ENCODE results near the gene RFWD3.
"Not testable (repeated sequence)": the region's sequence is repeated elsewhere in the genome, so short reads cannot be mapped to it uniquely, and the experiment has no call there.

The RFWD3 gene

GRCh38 chr16:74691093-74691855 lies 24.6 kb upstream of the RFWD3 start:
- ChIA-PET POLR2A (interaction anchor here (0.6 kb wide), 1 partner anchor 134 kb away, joined by 3 read pairs; no protein-coding TSS in a partner anchor), CTCF (interaction anchor here (0.9 kb wide), 1 partner anchor 25 kb away, joined by 3 read pairs; no protein-coding TSS in a partner anchor)
- no peak for DNase-seq
- Histone ChIP-seq H3K36me3 (ENCODE audit: control insufficient read depth in 4 of 4, insufficient read depth in 4 of 4, low read length in 3 of 4) (peaks cover 12 to 63% (median 42%) of the 10 kb centered on the region in 4 experiments), H3K27ac (ENCODE audit: insufficient read depth in 1 of 2, low read depth in 1 of 2, low read length in 2 of 2, poor library complexity in 1 of 2, severe bottlenecking in 2 of 2) (no peak overlapping the region), H3K4me1 (ENCODE audit: control extremely low read depth in 1 of 4, control insufficient read depth in 4 of 4, insufficient read depth in 4 of 4, low read length in 3 of 4) (peaks cover 0 to 4% (median 4%) of the 10 kb centered on the region in 4 experiments), H3K27me3 (replicated peaks in 2 of 5; ENCODE audit: control insufficient read depth in 4 of 5, insufficient read depth in 5 of 5, low read length in 4 of 5) (no peaks in the 10 kb centered on the region), H3K9me3 (ENCODE audit: control extremely low read depth in 1 of 5, control insufficient read depth in 4 of 5, insufficient read depth in 2 of 5, low read depth in 1 of 5, low read length in 4 of 5) (no peaks in the 10 kb centered on the region), H3K4me3 (ENCODE audit: control insufficient read depth in 1 of 7, extremely low read depth in 1 of 7, insufficient read depth in 4 of 7, low read depth in 2 of 7, low read length in 6 of 7) (no peak overlapping the region)
- 96% methylated on average over 6 of the region's 10 CpGs for WGBS (ENCODE audit: insufficient coverage)

- H3K36me3 ChIP-seq (ENCODE audit: control insufficient read depth in 4 of 4, insufficient read depth in 4 of 4, low read length in 3 of 4) = peaks cover 12 to 68% (median 41%) of the 10 kb centered on the region in 4 experiments
- no peak for DNase-seq
- CTCF ChIA-PET = interaction anchor here (1.3 to 1.4 kb wide), 2 partner anchors 10 to 31 kb away, joined by 3 to 4 read pairs; no protein-coding TSS in a partner anchor
- no peaks in the 10 kb centered on the region for H3K9me3 ChIP-seq (ENCODE audit: control extremely low read depth in 1 of 5, control insufficient read depth in 4 of 5, insufficient read depth in 2 of 5, low read depth in 1 of 5, low read length in 4 of 5)
- peaks cover 0 to 5% (median 0%) of the 10 kb centered on the region in 4 experiments for H3K4me1 ChIP-seq (ENCODE audit: control extremely low read depth in 1 of 4, control insufficient read depth in 4 of 4, insufficient read depth in 4 of 4, low read length in 3 of 4)
- no peak overlapping the region for H3K27ac ChIP-seq (ENCODE audit: insufficient read depth in 1 of 2, low read depth in 1 of 2, low read length in 2 of 2, poor library complexity in 1 of 2, severe bottlenecking in 2 of 2)
- no peak overlapping the region for H3K4me3 ChIP-seq (ENCODE audit: control insufficient read depth in 1 of 7, extremely low read depth in 1 of 7, insufficient read depth in 4 of 7, low read depth in 2 of 7, low read length in 6 of 7)
- POLR2A ChIA-PET = no interaction called here
- WGBS (ENCODE audit: insufficient coverage) = 95% methylated on average over 11 of the region's 11 CpGs
- no peaks in the 10 kb centered on the region for H3K27me3 ChIP-seq (replicated peaks in 2 of 5; ENCODE audit: control insufficient read depth in 4 of 5, insufficient read depth in 5 of 5, low read length in 4 of 5)
These were observed 15.9 kb upstream of the RFWD3 start for GRCh38 chr16:74682556-74682955.

- peaks cover 12 to 68% (median 44%) of the 10 kb centered on the region in 4 experiments for H3K36me3 ChIP-seq (ENCODE audit: control insufficient read depth in 4 of 4, insufficient read depth in 4 of 4, low read length in 3 of 4)
- ChIA-PET CTCF (interaction anchor here (1.0 kb wide), 1 partner anchor 12 kb away, joined by 3 read pairs; no protein-coding TSS in a partner anchor), POLR2A (no interaction called here)
- no peak overlapping the region for H3K27ac ChIP-seq (ENCODE audit: insufficient read depth in 1 of 2, low read depth in 1 of 2, low read length in 2 of 2, poor library complexity in 1 of 2, severe bottlenecking in 2 of 2)
- DNase-seq = no peak
- peaks cover 0 to 5% (median 0%) of the 10 kb centered on the region in 4 experiments for H3K4me1 ChIP-seq (ENCODE audit: control extremely low read depth in 1 of 4, control insufficient read depth in 4 of 4, insufficient read depth in 4 of 4, low read length in 3 of 4)
- H3K27me3 ChIP-seq (replicated peaks in 2 of 5; ENCODE audit: control insufficient read depth in 4 of 5, insufficient read depth in 5 of 5, low read length in 4 of 5) = no peaks in the 10 kb centered on the region
- WGBS (ENCODE audit: insufficient coverage) = 96% methylated on average over 4 of the region's 6 CpGs
- no peak overlapping the region for H3K4me3 ChIP-seq (ENCODE audit: control insufficient read depth in 1 of 7, extremely low read depth in 1 of 7, insufficient read depth in 4 of 7, low read depth in 2 of 7, low read length in 6 of 7)
- no peaks in the 10 kb centered on the region for H3K9me3 ChIP-seq (ENCODE audit: control extremely low read depth in 1 of 5, control insufficient read depth in 4 of 5, insufficient read depth in 2 of 5, low read depth in 1 of 5, low read length in 4 of 5)
These were observed 14.0 kb upstream of the RFWD3 start for GRCh38 chr16:74680681-74681080.

GRCh38 chr16:74679983-74680382 lies 13.3 kb upstream of the RFWD3 start:
- ChIA-PET CTCF (interaction anchor here (1.0 kb wide), 1 partner anchor 12 kb away, joined by 3 read pairs; no protein-coding TSS in a partner anchor), POLR2A (no interaction called here)
- Histone ChIP-seq H3K9me3 (ENCODE audit: control extremely low read depth in 1 of 5, control insufficient read depth in 4 of 5, insufficient read depth in 2 of 5, low read depth in 1 of 5, low read length in 4 of 5) (no peaks in the 10 kb centered on the region), H3K4me3 (ENCODE audit: control insufficient read depth in 1 of 7, extremely low read depth in 1 of 7, insufficient read depth in 4 of 7, low read depth in 2 of 7, low read length in 6 of 7) (no peak overlapping the region), H3K27me3 (replicated peaks in 2 of 5; ENCODE audit: control insufficient read depth in 4 of 5, insufficient read depth in 5 of 5, low read length in 4 of 5) (no peaks in the 10 kb centered on the region), H3K27ac (ENCODE audit: insufficient read depth in 1 of 2, low read depth in 1 of 2, low read length in 2 of 2, poor library complexity in 1 of 2, severe bottlenecking in 2 of 2) (no peak overlapping the region), H3K36me3 (ENCODE audit: control insufficient read depth in 4 of 4, insufficient read depth in 4 of 4, low read length in 3 of 4) (peaks cover 12 to 68% (median 40%) of the 10 kb centered on the region in 4 experiments), H3K4me1 (ENCODE audit: control extremely low read depth in 1 of 4, control insufficient read depth in 4 of 4, insufficient read depth in 4 of 4, low read length in 3 of 4) (peaks cover 0 to 5% (median 0%) of the 10 kb centered on the region in 4 experiments)
- 33% methylated on average over 1 of the region's 2 CpGs for WGBS (ENCODE audit: insufficient coverage)
- DNase-seq = no peak

- peaks cover 12 to 80% (median 43%) of the 10 kb centered on the region in 4 experiments for H3K36me3 ChIP-seq (ENCODE audit: control insufficient read depth in 4 of 4, insufficient read depth in 4 of 4, low read length in 3 of 4)
- no peak for DNase-seq
- POLR2A ChIA-PET = no interaction called here
- CTCF ChIA-PET = no interaction called here
- no peak overlapping the region for H3K4me3 ChIP-seq (ENCODE audit: control insufficient read depth in 1 of 7, extremely low read depth in 1 of 7, insufficient read depth in 4 of 7, low read depth in 2 of 7, low read length in 6 of 7)
- H3K4me1 ChIP-seq (ENCODE audit: control extremely low read depth in 1 of 4, control insufficient read depth in 4 of 4, insufficient read depth in 4 of 4, low read length in 3 of 4) = no peaks in the 10 kb centered on the region
- no peak overlapping the region for H3K27ac ChIP-seq (ENCODE audit: insufficient read depth in 1 of 2, low read depth in 1 of 2, low read length in 2 of 2, poor library complexity in 1 of 2, severe bottlenecking in 2 of 2)
- H3K27me3 ChIP-seq (replicated peaks in 2 of 5; ENCODE audit: control insufficient read depth in 4 of 5, insufficient read depth in 5 of 5, low read length in 4 of 5) = no peaks in the 10 kb centered on the region
- H3K9me3 ChIP-seq (ENCODE audit: control extremely low read depth in 1 of 5, control insufficient read depth in 4 of 5, insufficient read depth in 2 of 5, low read depth in 1 of 5, low read length in 4 of 5) = no peaks in the 10 kb centered on the region
- WGBS (ENCODE audit: insufficient coverage) = 100% methylated on average over 3 of the region's 4 CpGs
These were observed 11.2 kb upstream of the RFWD3 start for GRCh38 chr16:74677868-74678267.

- H3K27me3 ChIP-seq (replicated peaks in 2 of 5; ENCODE audit: control insufficient read depth in 4 of 5, insufficient read depth in 5 of 5, low read length in 4 of 5) = no peaks in the 10 kb centered on the region
- peaks cover 12 to 71% (median 39%) of the 10 kb centered on the region in 4 experiments for H3K36me3 ChIP-seq (ENCODE audit: control insufficient read depth in 4 of 4, insufficient read depth in 4 of 4, low read length in 3 of 4)
- H3K27ac ChIP-seq (ENCODE audit: insufficient read depth in 1 of 2, low read depth in 1 of 2, low read length in 2 of 2, poor library complexity in 1 of 2, severe bottlenecking in 2 of 2) = no peak overlapping the region
- DNase-seq = no peak
- 100% methylated on average over 1 of the region's 3 CpGs for WGBS (ENCODE audit: insufficient coverage)
- CTCF ChIA-PET = no interaction called here
- POLR2A ChIA-PET = no interaction called here
- no peaks in the 10 kb centered on the region for H3K4me1 ChIP-seq (ENCODE audit: control extremely low read depth in 1 of 4, control insufficient read depth in 4 of 4, insufficient read depth in 4 of 4, low read length in 3 of 4)
- no peak overlapping the region for H3K4me3 ChIP-seq (ENCODE audit: control insufficient read depth in 1 of 7, extremely low read depth in 1 of 7, insufficient read depth in 4 of 7, low read depth in 2 of 7, low read length in 6 of 7)
- H3K9me3 ChIP-seq (ENCODE audit: control extremely low read depth in 1 of 5, control insufficient read depth in 4 of 5, insufficient read depth in 2 of 5, low read depth in 1 of 5, low read length in 4 of 5) = no peaks in the 10 kb centered on the region
These were observed 7.2 kb upstream of the RFWD3 start for GRCh38 chr16:74673876-74674275.

- H3K9me3 ChIP-seq (ENCODE audit: control extremely low read depth in 1 of 5, control insufficient read depth in 4 of 5, insufficient read depth in 2 of 5, low read depth in 1 of 5, low read length in 4 of 5); DNase-seq; H3K27me3 ChIP-seq (replicated peaks in 2 of 5; ENCODE audit: control insufficient read depth in 4 of 5, insufficient read depth in 5 of 5, low read length in 4 of 5); H3K4me3 ChIP-seq (ENCODE audit: control insufficient read depth in 1 of 7, extremely low read depth in 1 of 7, insufficient read depth in 4 of 7, low read depth in 2 of 7, low read length in 6 of 7); POLR2A ChIA-PET; H3K27ac ChIP-seq (ENCODE audit: insufficient read depth in 1 of 2, low read depth in 1 of 2, low read length in 2 of 2, poor library complexity in 1 of 2, severe bottlenecking in 2 of 2): not testable (repeated sequence)
- CTCF ChIA-PET = interaction anchor here (1.3 kb wide), 1 partner anchor 12 kb away, joined by 3 read pairs; no protein-coding TSS in a partner anchor
- Histone ChIP-seq H3K4me1 (ENCODE audit: control extremely low read depth in 1 of 4, control insufficient read depth in 4 of 4, insufficient read depth in 4 of 4, low read length in 3 of 4) (peaks cover 8 to 20% (median 13%) of the 10 kb centered on the region in 4 experiments), H3K36me3 (ENCODE audit: control insufficient read depth in 4 of 4, insufficient read depth in 4 of 4, low read length in 3 of 4) (peaks cover 8 to 40% (median 27%) of the 10 kb centered on the region in 4 experiments)
- WGBS (ENCODE audit: insufficient coverage) = 100% methylated on average over 4 of the region's 10 CpGs
These were observed 2.2 kb upstream of the RFWD3 start for GRCh38 chr16:74668877-74669276.

Measured in common myeloid progenitor, CD34-positive (primary cell).